Measurements from ENCODE around the gene ARL3.

ARL3 gene

DNA sequence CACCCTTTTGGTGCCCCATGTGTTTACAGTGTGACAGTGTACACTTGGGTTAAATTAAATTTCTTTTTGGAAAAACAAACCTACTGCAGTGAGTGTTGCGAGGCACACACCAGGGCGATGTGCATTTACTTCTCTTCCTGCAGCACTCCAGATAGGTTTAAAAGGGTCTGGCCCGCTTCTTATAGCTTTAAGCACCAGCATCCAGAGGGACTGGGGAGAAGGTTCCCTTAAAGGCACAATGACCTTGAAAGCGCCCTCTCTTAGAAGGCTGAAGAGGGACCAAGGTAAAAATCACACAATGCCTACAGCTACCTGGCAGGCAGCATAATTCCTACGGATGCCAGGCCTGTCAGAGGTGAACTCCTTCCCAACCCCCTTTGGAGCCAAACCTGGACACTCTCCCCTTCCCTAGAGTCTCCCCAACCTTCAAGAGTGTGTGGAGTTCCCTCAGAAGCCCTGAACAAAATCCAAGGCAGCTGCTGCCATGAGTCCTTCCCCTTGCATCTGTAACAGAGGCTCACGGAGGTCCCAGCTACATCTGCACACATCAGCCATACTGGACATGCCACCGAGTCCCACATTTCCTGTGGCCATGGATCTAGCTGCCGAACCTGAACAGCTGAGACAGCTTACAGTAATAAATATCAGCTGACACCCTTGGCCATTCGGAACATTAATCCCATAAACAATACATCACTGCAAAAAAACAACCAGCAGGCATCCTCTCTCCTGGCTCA, 36.7 kb downstream of the ARL3 start:
- ATAC-seq, result no peak
- TF ChIP-seq ZNF8 (CRISPR knock-in tag; IDR thresholded peaks at IDR 0.05) (no peak), BACH2 (CRISPR knock-in tag; IDR thresholded peaks at IDR 0.05; ENCODE audit: borderline replicate concordance) (no peak), ZNF565 (CRISPR knock-in tag; conservative IDR thresholded peaks at IDR 0.05; ENCODE audit: low read depth) (no peak)

DNA sequence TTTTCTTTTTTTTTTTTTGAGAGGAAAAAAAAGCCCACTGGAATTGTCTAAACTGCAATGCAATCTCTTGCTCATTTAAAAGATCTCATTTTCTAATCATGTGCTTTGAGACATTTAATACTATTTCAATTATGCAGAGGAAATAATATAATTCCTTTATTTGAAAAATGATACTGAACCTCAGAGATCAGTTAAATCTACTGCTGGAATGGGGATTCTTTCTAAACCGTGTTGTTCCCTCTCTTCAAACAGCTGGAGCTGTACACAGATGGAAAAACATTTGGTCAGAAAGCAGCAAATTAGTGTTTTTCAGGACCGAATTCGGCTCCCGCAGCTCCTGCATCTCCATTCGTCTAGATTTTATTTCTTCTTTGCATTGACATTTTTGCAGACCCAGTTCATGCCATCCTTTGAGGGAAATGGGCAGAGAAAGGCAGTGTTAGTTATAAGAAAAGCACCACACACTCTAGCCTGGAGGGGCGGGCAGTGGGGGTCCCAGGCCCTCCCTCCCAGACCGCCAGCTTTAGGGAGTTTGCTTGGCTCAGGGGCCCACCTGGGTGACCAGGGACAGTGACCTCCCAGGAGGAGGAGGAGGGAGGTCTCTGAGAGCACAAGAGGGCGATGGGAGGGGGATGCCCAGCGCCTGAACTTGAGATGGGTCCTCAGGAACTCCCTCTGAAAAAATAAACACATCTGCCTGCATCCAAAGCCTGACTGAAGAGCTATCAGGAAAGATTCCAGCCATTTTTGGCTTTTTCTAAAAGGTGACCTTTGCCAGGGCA, 37.5 kb downstream of the ARL3 start:
- no peak for TF ChIP-seq TOX (CRISPR knock-in tag; IDR thresholded peaks at IDR 0.05; ENCODE audit: borderline replicate concordance)
- TF ChIP-seq, protein P1, sequence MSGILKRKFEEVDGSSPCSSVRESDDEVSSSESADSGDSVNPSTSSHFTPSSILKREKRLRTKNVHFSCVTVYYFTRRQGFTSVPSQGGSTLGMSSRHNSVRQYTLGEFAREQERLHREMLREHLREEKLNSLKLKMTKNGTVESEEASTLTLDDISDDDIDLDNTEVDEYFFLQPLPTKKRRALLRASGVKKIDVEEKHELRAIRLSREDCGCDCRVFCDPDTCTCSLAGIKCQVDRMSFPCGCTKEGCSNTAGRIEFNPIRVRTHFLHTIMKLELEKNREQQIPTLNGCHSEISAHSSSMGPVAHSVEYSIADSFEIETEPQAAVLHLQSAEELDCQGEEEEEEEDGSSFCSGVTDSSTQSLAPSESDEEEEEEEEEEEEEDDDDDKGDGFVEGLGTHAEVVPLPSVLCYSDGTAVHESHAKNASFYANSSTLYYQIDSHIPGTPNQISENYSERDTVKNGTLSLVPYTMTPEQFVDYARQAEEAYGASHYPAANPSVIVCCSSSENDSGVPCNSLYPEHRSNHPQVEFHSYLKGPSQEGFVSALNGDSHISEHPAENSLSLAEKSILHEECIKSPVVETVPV (CRISPR knock-in tag; IDR thresholded peaks at IDR 0.05), result no peak
- TF ChIP-seq, protein P2, sequence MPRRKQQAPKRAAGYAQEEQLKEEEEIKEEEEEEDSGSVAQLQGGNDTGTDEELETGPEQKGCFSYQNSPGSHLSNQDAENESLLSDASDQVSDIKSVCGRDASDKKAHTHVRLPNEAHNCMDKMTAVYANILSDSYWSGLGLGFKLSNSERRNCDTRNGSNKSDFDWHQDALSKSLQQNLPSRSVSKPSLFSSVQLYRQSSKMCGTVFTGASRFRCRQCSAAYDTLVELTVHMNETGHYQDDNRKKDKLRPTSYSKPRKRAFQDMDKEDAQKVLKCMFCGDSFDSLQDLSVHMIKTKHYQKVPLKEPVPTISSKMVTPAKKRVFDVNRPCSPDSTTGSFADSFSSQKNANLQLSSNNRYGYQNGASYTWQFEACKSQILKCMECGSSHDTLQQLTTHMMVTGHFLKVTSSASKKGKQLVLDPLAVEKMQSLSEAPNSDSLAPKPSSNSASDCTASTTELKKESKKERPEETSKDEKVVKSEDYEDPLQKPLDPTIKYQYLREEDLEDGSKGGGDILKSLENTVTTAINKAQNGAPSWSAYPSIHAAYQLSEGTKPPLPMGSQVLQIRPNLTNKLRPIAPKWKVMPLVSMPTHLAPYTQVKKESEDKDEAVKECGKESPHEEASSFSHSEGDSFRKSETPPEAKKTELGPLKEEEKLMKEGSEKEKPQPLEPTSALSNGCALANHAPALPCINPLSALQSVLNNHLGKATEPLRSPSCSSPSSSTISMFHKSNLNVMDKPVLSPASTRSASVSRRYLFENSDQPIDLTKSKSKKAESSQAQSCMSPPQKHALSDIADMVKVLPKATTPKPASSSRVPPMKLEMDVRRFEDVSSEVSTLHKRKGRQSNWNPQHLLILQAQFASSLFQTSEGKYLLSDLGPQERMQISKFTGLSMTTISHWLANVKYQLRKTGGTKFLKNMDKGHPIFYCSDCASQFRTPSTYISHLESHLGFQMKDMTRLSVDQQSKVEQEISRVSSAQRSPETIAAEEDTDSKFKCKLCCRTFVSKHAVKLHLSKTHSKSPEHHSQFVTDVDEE (CRISPR knock-in tag; IDR thresholded peaks at IDR 0.05), result no peak
- no peak for TF ChIP-seq ZFP30 (CRISPR knock-in tag; IDR thresholded peaks at IDR 0.05)
- no peak for TF ChIP-seq ARNTL (CRISPR knock-in tag; IDR thresholded peaks at IDR 0.05; ENCODE audit: borderline replicate concordance, low read depth)
- TF ChIP-seq, protein P3, sequence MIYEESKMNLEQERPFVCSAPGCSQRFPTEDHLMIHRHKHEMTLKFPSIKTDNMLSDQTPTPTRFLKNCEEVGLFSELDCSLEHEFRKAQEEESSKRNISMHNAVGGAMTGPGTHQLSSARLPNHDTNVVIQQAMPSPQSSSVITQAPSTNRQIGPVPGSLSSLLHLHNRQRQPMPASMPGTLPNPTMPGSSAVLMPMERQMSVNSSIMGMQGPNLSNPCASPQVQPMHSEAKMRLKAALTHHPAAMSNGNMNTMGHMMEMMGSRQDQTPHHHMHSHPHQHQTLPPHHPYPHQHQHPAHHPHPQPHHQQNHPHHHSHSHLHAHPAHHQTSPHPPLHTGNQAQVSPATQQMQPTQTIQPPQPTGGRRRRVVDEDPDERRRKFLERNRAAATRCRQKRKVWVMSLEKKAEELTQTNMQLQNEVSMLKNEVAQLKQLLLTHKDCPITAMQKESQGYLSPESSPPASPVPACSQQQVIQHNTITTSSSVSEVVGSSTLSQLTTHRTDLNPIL (CRISPR knock-in tag; IDR thresholded peaks at IDR 0.05; ENCODE audit: low read depth), result no peak
- TF ChIP-seq, protein P4, sequence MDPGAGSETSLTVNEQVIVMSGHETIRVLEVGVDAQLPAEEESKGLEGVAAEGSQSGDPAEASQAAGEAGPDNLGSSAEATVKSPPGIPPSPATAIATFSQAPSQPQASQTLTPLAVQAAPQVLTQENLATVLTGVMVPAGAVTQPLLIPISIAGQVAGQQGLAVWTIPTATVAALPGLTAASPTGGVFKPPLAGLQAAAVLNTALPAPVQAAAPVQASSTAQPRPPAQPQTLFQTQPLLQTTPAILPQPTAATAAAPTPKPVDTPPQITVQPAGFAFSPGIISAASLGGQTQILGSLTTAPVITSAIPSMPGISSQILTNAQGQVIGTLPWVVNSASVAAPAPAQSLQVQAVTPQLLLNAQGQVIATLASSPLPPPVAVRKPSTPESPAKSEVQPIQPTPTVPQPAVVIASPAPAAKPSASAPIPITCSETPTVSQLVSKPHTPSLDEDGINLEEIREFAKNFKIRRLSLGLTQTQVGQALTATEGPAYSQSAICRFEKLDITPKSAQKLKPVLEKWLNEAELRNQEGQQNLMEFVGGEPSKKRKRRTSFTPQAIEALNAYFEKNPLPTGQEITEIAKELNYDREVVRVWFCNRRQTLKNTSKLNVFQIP (CRISPR knock-in tag; IDR thresholded peaks at IDR 0.05; ENCODE audit: borderline replicate concordance, low read depth), result no peak
- no peak for TF ChIP-seq RARB (CRISPR knock-in tag; IDR thresholded peaks at IDR 0.05)
- no peak for TF ChIP-seq SNAI2 (CRISPR knock-in tag; IDR thresholded peaks at IDR 0.05)
- no peak for TF ChIP-seq CSDC2 (CRISPR knock-in tag; IDR thresholded peaks at IDR 0.05)
- no peak for TF ChIP-seq OSR1 (CRISPR knock-in tag; IDR thresholded peaks at IDR 0.05)
- TF ChIP-seq ZNF8 (CRISPR knock-in tag; IDR thresholded peaks at IDR 0.05), result no peak
- TF ChIP-seq TCF4 (CRISPR knock-in tag; IDR thresholded peaks at IDR 0.05; ENCODE audit: borderline replicate concordance), result no peak
- TF ChIP-seq, protein P5, sequence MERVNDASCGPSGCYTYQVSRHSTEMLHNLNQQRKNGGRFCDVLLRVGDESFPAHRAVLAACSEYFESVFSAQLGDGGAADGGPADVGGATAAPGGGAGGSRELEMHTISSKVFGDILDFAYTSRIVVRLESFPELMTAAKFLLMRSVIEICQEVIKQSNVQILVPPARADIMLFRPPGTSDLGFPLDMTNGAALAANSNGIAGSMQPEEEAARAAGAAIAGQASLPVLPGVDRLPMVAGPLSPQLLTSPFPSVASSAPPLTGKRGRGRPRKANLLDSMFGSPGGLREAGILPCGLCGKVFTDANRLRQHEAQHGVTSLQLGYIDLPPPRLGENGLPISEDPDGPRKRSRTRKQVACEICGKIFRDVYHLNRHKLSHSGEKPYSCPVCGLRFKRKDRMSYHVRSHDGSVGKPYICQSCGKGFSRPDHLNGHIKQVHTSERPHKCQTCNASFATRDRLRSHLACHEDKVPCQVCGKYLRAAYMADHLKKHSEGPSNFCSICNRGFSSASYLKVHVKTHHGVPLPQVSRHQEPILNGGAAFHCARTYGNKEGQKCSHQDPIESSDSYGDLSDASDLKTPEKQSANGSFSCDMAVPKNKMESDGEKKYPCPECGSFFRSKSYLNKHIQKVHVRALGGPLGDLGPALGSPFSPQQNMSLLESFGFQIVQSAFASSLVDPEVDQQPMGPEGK (CRISPR knock-in tag; IDR thresholded peaks at IDR 0.05; ENCODE audit: borderline replicate concordance), result no peak
- no peak for TF ChIP-seq ZFP3 (CRISPR knock-in tag; IDR thresholded peaks at IDR 0.05)
- TF ChIP-seq ZC3H10 (CRISPR knock-in tag; IDR thresholded peaks at IDR 0.05), result no peak
- TF ChIP-seq ISL1 (CRISPR knock-in tag; IDR thresholded peaks at IDR 0.05), result no peak
- no peak for ATAC-seq

All from SK-N-SH treated with all-trans-retinoic acid at 6 μM for 48 hours (cell line).